SJCRH30 (cell line): ENCODE measurements around the gene FA2H. TPM values are rescaled to one million over a fixed set of nuclear protein-coding genes. Genes with fewer than 3 reads are reported as not detected.
"Not testable (repeated sequence)": the region's sequence is repeated elsewhere in the genome, so short reads cannot be mapped to it uniquely, and the experiment has no call there.

Source experiments
- DNase-seq, 2 experiments: peaks; one replicate each; pipeline ENCODE4 v3.0.0-alpha.2; 2015 to 2020
- H3K27ac ChIP-seq: fragments of 250-450 bp; sonication (Bioruptor Pico); 2 replicates; pipeline ENCODE4 v1.5.1; 2020; ENCODE audit warnings: mild to moderate bottlenecking, moderate library complexity
- H3K27me3 ChIP-seq: fragments of 250-450 bp; sonication (Bioruptor Pico); 2 replicates; pipeline ENCODE4 v1.5.1; 2020; ENCODE audit warnings: mild to moderate bottlenecking, moderate library complexity
- H3K36me3 ChIP-seq: fragments of 250-450 bp; sonication (Bioruptor Pico); 2 replicates; pipeline ENCODE4 v1.5.1; 2020; ENCODE audit warnings: mild to moderate bottlenecking, moderate library complexity
- H3K4me1 ChIP-seq: fragments of 250-450 bp; sonication (Bioruptor Pico); 2 replicates; pipeline ENCODE4 v1.5.1; 2020; ENCODE audit warnings: mild to moderate bottlenecking, moderate library complexity
- H3K4me3 ChIP-seq: fragments of 250-450 bp; sonication (Bioruptor Pico); 2 replicates; pipeline ENCODE4 v1.5.1; 2020; ENCODE audit warnings: mild to moderate bottlenecking, moderate library complexity
- H3K9me3 ChIP-seq: fragments of 250-450 bp; sonication (Bioruptor Pico); replicated peaks from 2 replicates; pipeline ENCODE4 v1.5.1; 2020; ENCODE audit warnings: mild to moderate bottlenecking, moderate library complexity
- total RNA-seq: library from RNA; depleted of rRNA; stranded (reverse); fragments of >200 nt; shearing (Covaris generic); gene quantifications from 2 replicates; pipeline ENCODE4 v1.2.3, GENCODE V29; 2014; rRNA removed

FA2H gene
- total RNA-seq, 1 experiment from 2014 or later = not detected

DNA sequence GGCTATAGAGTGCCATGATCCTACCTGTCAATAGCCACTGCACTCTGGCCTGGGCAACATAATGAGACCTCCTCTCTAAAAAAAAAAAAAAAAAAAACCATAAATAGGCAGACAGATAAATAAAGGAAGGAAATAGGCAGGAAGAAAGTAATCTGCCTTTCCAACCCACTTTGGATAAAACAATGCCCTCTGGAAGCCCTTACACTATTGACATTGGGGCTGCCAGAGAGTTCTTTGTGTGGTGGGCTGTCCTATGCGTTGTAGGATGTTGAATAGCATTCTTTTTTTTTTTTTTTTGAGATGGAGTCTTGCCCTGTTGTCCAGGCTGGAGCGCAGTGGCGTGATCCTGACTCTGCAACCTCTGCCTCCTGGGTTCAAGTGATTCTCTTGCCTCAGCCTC, 100.7 kb downstream of the FA2H start:
- no peaks in the 10 kb centered on the region for H3K4me1 ChIP-seq
- H3K27ac ChIP-seq = no peak overlapping the region
- no peaks in the 10 kb centered on the region for H3K27me3 ChIP-seq
- no peaks in the 10 kb centered on the region for H3K36me3 ChIP-seq
- H3K9me3 ChIP-seq = no peaks in the 10 kb centered on the region
- no peak overlapping the region for H3K4me3 ChIP-seq
- no peak for DNase-seq

DNA sequence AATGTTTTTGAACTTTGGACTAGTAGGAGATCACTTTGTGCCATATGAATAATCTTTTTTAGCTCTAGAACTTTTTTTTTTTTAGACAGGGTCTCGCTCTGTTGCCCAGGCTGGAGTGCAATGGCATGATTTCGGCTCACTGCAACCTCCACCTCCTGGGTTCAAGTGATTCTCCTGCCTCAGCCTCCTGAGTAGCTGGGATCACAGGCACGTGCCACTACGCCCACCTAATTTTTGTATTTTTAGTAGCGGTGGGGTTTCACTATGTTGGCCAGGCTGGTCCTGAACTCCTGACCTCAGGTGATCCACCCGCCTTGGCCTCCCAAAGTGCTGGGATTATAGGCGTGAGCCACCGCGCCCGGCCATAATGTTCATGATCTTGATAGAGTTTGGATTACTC, 105.7 kb downstream of the FA2H start:
- not testable (repeated sequence) for H3K27ac ChIP-seq, H3K4me3 ChIP-seq, DNase-seq, H3K4me1 ChIP-seq, H3K9me3 ChIP-seq, H3K27me3 ChIP-seq
- H3K36me3 ChIP-seq = peaks cover 13% of the 10 kb centered on the region

DNA sequence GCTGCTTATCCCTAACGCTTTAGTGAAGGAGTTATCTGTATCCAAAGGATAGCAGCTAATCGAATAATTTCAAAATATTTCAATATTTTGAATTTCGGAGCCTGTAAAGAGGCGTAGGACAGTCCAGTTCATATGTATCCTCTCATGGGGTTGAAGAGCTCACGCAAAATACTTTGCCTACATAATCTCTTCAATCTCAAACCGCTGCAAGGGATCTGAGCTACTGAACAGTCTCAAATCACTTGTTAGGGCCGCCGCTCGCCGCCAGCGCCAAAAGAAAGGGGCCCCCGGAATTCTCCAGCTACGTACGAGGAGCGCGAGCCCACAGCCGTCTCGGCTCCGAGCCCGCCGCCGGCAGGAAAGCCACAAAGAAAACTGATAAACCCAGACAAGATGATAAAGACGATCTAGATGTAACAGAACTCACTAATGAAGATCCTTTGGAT, 107.3 kb downstream of the FA2H start:
- no peaks in the 10 kb centered on the region for H3K27me3 ChIP-seq
- 0 out of 2 replicates have a peak, but pooled peaks cover 3% of the 10 kb centered on the region for H3K9me3 ChIP-seq
- no peaks in the 10 kb centered on the region for H3K4me1 ChIP-seq
- H3K4me3 ChIP-seq = peak overlapping the region; percentile 93
- H3K27ac ChIP-seq = peak overlapping the region; percentile 94
- DNase-seq = no peak
- H3K36me3 ChIP-seq = peaks cover 23% of the 10 kb centered on the region

DNA sequence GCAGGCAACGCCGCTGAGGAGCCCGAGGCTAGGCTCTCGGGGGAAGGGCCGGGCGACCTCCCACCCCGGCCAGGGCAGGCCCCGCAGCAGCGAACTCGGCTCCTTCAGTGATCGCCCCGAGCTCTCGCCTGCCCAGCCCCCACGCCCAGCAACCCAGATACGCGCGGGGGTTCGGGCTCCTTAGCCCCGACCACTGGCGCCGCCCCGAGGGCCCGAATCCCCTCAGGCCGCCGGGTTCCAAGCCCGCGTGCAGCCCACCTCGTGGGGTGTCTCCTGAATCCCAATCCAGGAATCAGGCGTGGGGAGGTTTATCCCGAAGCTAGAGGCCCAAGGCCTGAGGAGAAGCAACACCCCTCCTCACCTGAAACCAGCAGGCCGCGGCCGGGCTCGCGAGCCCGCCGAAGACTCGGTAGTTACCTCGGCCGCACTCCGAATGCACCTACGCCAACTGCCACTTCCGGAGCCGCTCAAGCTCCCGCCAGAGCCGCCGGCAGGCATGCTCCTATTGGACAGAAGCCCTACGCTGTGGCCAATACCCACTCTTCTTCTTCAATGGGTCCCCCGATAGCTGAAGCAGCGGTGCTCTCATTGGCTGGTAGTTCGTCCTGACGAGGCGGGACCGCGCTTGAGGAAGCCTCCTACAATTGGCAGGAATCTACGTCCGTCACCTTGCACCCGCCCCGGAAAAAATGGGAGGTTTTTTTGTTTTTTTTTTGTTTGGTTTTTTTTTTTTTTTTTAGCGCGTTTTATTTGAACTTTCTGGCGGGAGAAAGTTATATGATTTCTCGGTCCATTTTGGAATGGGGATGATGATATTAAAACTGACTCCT, 108.0 kb downstream of the FA2H start, which contains the start of gene RFWD3:
RFWD3 (minus strand) TSS at position 453 of the 830 bp plus-strand sequence. CDS start 5,428 bp downstream, outside the sequence.
- peaks cover 24% of the 10 kb centered on the region for H3K36me3 ChIP-seq
- DNase-seq = peak; percentile 96

DNA sequence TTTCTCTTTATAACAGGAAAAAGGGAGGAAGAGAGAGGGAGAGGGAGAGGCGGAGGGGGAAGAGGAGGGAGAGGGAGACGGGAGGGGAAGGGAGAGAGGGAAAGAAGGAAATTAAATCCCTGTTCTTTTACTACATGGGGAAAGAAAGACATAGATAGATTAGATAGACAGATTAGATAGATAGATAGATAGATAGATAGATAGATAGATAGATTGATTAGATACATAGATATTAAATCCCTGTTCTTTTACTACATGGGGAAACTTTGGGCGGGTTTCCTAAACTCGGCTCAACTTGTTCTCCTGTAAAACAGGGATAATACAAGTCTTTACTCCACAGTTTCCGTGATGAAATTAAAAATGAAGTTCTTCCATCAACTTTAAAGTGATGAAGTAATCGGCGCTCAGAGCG, 108.6 kb downstream of the FA2H start:
- H3K27me3 ChIP-seq = no peaks in the 10 kb centered on the region
- no peaks in the 10 kb centered on the region for H3K4me1 ChIP-seq
- peaks cover 29% of the 10 kb centered on the region for H3K36me3 ChIP-seq
- DNase-seq = no peak
- H3K9me3 ChIP-seq = 0 out of 2 replicates have a peak, but pooled peaks cover 3% of the 10 kb centered on the region
- peak overlapping the region; percentile 94 for H3K27ac ChIP-seq
- H3K4me3 ChIP-seq = peak overlapping the region; percentile 93

More for the DNA sequence above, 108.0 kb downstream of the FA2H start, which contains the start of gene RFWD3:
- Histone ChIP-seq H3K4me3 (peak within 1 kb of the TSS; percentile 93), H3K4me1 (no peaks in the 10 kb centered on the region), H3K27me3 (no peaks in the 10 kb centered on the region), H3K27ac (peak within 1 kb of the TSS; percentile 94), H3K9me3 (0 out of 2 replicates have a peak, but pooled peaks cover 3% of the 10 kb centered on the region)

Other genes starting within 250 kb of the FA2H start
- 45.4 and 54.3 TPM in 2 replicates for gene GLG1, start 167.7 kb downstream of the FA2H start, total RNA-seq
- 40.9 and 42.2 TPM in 2 replicates for gene RFWD3, start 107.9 kb downstream of the FA2H start, total RNA-seq
- gene MLKL, start 74.0 kb downstream of the FA2H start, total RNA-seq = not detected in 2 replicates
- gene WDR59, start 210.3 kb upstream of the FA2H start, total RNA-seq = 13.6 and 17.9 TPM in 2 replicates
- gene ZNRF1, start 224.2 kb upstream of the FA2H start, total RNA-seq = 10.9 and 11.6 TPM in 2 replicates